BE2C (cell line): Measurements from ENCODE around the gene CFAP73.

Experiments
- DNase-seq: peaks from one replicate; pipeline ENCODE4 v3.0.0-alpha.2; 2020
- H3K27me3 ChIP-seq: fragments of 250-450 bp; sonication (Bioruptor Pico); 2 replicates; pipeline ENCODE4 v1.5.1; 2020; ENCODE audit warnings: mild to moderate bottlenecking
- H3K36me3 ChIP-seq: fragments of 250-450 bp; sonication (Bioruptor Pico); 2 replicates; pipeline ENCODE4 v1.5.1; 2020; ENCODE audit warnings: mild to moderate bottlenecking
- H3K4me1 ChIP-seq: fragments of 250-450 bp; sonication (Bioruptor Pico); 2 replicates; pipeline ENCODE4 v1.5.1; 2020
- H3K4me3 ChIP-seq: 2 replicates; pipeline ENCODE4 v1.5.1; 2011; ENCODE audit warnings: low read depth, low read length
- H3K9me3 ChIP-seq: fragments of 250-450 bp; sonication (Bioruptor Pico); 2 replicates; pipeline ENCODE4 v1.5.1; 2020
- TF ChIP-seq, protein P1 (sequence below): IDR thresholded peaks from 2 replicates; pipeline ENCODE4 v1.5.1; 2012; ENCODE audit warnings: mild to moderate bottlenecking, low read depth, low read length

CFAP73 gene

DNA sequence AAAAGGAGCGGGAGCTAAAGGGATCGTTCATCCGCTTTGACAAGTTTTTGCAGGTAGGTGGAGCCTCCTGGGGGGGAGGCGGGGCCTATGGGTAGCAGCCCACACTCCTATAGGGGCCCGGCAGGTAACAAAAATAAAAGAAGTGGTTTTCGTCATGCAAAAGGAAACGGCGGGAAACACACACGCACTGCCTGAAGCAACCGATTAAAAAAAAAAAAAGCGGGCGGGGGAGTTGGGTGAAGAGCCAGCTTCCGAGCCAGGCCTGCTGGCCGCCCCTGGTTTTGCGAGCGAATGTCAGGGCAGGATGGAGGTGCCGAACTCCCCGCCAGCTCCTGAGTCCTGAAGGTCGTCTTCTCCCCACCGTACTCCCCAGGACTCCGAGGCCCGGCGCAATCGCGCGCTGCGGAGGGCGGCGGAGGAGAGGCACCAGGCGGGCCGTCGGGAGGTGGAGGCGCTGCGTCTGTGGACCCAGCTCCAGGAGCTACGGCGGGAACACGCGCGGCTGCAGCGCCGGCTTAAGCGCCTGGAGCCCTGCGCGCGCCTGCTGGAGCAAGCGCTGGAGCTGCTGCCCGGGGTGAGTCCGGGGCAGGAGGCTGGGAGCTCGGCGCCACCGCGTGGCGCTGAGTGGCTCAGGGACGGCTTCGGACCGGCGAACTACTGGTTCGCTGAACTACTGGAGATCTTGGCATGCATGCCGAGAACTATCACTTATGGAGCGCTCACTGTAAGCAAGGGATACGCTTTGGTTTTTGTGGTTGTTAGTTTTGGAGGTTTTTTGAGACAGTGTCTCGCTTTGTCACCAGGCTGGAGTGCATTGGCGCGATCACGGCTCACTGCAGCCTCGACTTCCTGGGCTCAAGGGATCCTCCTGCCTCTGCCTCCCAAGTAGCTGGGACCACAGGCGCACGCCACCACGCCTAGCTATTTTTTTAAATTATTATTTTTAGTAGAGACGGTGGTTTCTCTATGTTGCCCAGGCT, 3.6 kb downstream of the CFAP73 start:
- H3K4me1 ChIP-seq: no peaks in the 10 kb centered on the region; the same call in 1 of the 2 replicates
- DNase-seq: peak; percentile 82
- H3K9me3 ChIP-seq: no peaks in the 10 kb centered on the region
- H3K36me3 ChIP-seq: peaks cover 3% of the 10 kb centered on the region
- H3K27me3 ChIP-seq: peaks cover 22% of the 10 kb centered on the region
- TF ChIP-seq, protein P1, sequence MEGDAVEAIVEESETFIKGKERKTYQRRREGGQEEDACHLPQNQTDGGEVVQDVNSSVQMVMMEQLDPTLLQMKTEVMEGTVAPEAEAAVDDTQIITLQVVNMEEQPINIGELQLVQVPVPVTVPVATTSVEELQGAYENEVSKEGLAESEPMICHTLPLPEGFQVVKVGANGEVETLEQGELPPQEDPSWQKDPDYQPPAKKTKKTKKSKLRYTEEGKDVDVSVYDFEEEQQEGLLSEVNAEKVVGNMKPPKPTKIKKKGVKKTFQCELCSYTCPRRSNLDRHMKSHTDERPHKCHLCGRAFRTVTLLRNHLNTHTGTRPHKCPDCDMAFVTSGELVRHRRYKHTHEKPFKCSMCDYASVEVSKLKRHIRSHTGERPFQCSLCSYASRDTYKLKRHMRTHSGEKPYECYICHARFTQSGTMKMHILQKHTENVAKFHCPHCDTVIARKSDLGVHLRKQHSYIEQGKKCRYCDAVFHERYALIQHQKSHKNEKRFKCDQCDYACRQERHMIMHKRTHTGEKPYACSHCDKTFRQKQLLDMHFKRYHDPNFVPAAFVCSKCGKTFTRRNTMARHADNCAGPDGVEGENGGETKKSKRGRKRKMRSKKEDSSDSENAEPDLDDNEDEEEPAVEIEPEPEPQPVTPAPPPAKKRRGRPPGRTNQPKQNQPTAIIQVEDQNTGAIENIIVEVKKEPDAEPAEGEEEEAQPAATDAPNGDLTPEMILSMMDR: peak; percentile 62
- H3K4me3 ChIP-seq: peak overlapping the region; percentile 49

DNA sequence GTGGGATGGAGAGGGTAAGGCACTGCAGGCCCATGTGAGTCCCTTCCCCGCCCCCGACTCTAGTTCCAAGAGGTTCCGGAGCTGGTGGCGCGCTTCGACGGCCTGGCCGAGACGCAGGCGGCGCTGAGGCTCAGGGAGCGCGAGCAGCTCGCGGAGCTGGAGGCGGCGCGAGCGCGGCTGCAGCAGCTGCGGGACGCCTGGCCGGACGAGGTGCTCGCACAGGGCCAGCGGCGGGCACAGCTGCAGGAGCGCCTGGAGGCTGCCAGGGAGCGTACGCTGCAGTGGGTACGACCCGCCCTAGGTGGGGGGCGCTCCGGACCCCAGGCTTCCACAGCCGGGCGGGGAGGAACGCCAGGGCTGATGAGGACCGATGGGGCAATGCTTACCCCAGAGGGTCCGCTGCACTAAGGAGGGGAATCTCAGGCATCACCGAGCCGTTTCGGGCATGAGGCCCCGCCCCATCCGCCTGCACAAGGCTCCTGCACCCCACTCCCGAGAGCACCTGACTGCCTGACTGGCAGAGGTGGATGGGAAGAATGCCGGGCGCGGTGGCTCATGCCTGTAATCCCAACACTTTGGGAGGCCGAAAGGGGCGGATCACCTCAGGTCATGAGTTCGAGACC, 4.9 kb downstream of the CFAP73 start:
- H3K36me3 ChIP-seq: peaks cover 14% of the 10 kb centered on the region
- H3K4me1 ChIP-seq: no peaks in the 10 kb centered on the region; the same call in 1 of the 2 replicates
- TF ChIP-seq, protein P1: no peak
- H3K27me3 ChIP-seq: peaks cover 22% of the 10 kb centered on the region
- H3K9me3 ChIP-seq: no peaks in the 10 kb centered on the region
- no peak overlapping the region for H3K4me3 ChIP-seq
- peak; percentile 58 for DNase-seq

- no peak for DNase-seq
- Histone ChIP-seq H3K4me3 (no peak overlapping the region), H3K36me3 (peaks cover 20% of the 10 kb centered on the region), H3K27me3 (peaks cover 22% of the 10 kb centered on the region), H3K4me1 (no peaks in the 10 kb centered on the region; the same call in 1 of the 2 replicates), H3K9me3 (no peaks in the 10 kb centered on the region)
- TF ChIP-seq, protein P1: no peak
Observed at GRCh38 chr12:113155060-113155459, 5.5 kb downstream of the CFAP73 start.

DNA sequence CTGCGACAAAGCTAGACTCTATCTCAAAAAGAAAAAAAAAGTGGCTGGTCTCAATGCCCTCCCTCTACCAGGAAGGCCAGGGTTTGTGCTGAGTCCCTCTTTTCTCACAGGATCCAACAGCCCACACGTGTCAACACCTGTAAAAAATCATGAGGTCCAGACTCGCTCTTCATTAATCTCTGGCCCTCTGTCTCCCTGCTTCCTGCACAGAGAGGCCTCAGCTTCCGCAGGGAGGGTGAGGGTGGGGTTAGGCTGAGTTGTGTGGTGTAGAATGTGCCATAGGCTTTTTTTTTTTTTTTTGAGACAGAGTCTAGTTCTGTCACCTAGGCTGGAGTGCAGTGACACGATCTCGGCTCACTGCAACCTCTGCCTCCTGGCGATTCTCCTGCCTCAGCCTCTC, 6.1 kb downstream of the CFAP73 start:
- no peaks in the 10 kb centered on the region for H3K9me3 ChIP-seq
- TF ChIP-seq, protein P1: no peak
- no peak for DNase-seq
- peaks cover 22% of the 10 kb centered on the region for H3K27me3 ChIP-seq
- H3K36me3 ChIP-seq: peaks cover 26% of the 10 kb centered on the region
- H3K4me1 ChIP-seq: no peaks in the 10 kb centered on the region
- no peak overlapping the region for H3K4me3 ChIP-seq

DNA sequence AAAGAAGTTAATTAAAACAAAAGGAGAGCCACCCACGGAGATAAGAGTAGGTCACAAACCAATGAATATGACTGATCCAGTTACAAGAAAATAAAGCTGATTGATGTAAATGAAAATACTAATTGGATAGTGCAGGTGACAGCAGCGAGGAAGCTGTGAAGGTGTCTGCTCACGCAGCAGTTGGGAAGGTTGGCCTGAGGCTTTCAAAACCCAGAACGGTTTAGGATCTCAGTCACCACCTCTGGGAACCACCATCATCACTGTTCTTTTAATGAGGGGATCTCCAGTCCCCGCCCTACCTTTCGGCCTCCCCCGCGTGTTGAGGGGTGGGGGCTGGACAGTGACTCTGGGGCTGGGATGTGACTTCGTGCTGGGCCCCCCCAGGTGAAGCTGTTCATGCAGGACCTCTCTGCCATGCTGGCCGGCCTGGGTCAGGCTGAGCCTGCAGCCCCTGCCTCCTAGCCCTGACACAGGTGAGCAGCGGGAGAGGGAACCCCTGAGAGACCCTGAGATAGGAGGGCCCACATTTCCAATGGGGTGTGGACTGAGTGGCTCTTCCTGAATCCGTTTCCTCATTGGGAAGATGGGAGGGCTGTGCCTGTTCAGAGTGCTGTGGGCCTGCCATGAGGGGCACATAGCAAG, 7.8 kb downstream of the CFAP73 start:
- DNase-seq: no peak
- TF ChIP-seq, protein P1: no peak
- Histone ChIP-seq H3K36me3 (peaks cover 27% of the 10 kb centered on the region), H3K9me3 (no peaks in the 10 kb centered on the region), H3K4me1 (peaks cover 6% of the 10 kb centered on the region), H3K4me3 (no peak overlapping the region), H3K27me3 (peaks cover 20% of the 10 kb centered on the region)
